K562 (cell line): Measurements from ENCODE around the gene ZCCHC3. TPM values are rescaled to one million over a fixed set of nuclear protein-coding genes. Genes with fewer than 3 reads are reported as not detected.
A peak's percentile ranks its signal among the peaks of the same experiment; 100 is the strongest.

Experiments
- COPS2 ChIP-seq: fragments of 450-650 bp; conservative IDR thresholded peaks from 2 replicates; pipeline ENCODE4 v1.6.1; 2016; ENCODE audit warnings: mild to moderate bottlenecking, moderate library complexity
- CREM ChIP-seq: IDR thresholded peaks from 2 replicates; pipeline ENCODE4 v1.6.1; 2014; ENCODE audit warnings: antibody characterized with exemption, low read depth
- DMBX1 ChIP-seq: fragments of 250-450 bp; sonication (Bioruptor Pico); IDR thresholded peaks from 2 replicates; pipeline ENCODE4 v1.8.0; 2022; ENCODE audit warnings: inconsistent platforms, mild to moderate bottlenecking, moderate library complexity, borderline replicate concordance
- EGR1 ChIP-seq: fragments of 450-650 bp; conservative IDR thresholded peaks from 2 replicates; pipeline ENCODE4 v1.6.1; 2017; ENCODE audit warnings: mild to moderate bottlenecking
- GATA2 ChIP-seq: sonication (generic); formaldehyde crosslinking; IDR thresholded peaks from 2 replicates; pipeline ENCODE4 v1.4.0; 2020; ENCODE audit warnings: mild to moderate bottlenecking, missing genetic modification reagents
- HDAC8 ChIP-seq: fragments of 450-650 bp; IDR thresholded peaks from 2 replicates; pipeline ENCODE4 v1.6.1; 2016; ENCODE audit warnings: mild to moderate bottlenecking, missing genetic modification characterization, moderate library complexity, missing compliant biosample characterization
- MCM2 ChIP-seq: fragments of 450-650 bp; IDR thresholded peaks from 2 replicates; pipeline ENCODE4 v1.6.1; 2017; ENCODE audit warnings: low read depth, mild to moderate bottlenecking
- PHB2 ChIP-seq: fragments of 450-650 bp; IDR thresholded peaks from 2 replicates; pipeline ENCODE4 v1.6.1; 2017; ENCODE audit warnings: low read depth
- PML ChIP-seq: IDR thresholded peaks from 2 replicates; pipeline ENCODE4 v1.6.1; 2012; ENCODE audit warnings: low read length, inconsistent platforms
- RBM22 ChIP-seq: fragments of 200-400 bp; formaldehyde crosslinking; IDR thresholded peaks from 2 replicates; pipeline ENCODE4 v1.6.1; 2018; ENCODE audit warnings: low read length, low read depth; ENCODE audit not compliant: poor library complexity, severe bottlenecking
- RBM34 ChIP-seq: fragments of 200-400 bp; formaldehyde crosslinking; IDR thresholded peaks from 2 replicates; pipeline ENCODE4 v1.6.1; 2018; ENCODE audit warnings: low read length, borderline replicate concordance; ENCODE audit not compliant: insufficient read depth
- TBP ChIP-seq: optimal IDR thresholded peaks from 2 replicates; pipeline ENCODE3; 2011; ENCODE audit warnings: low read depth, low read length, improper control_type of control experiment
- ZKSCAN3 ChIP-seq: fragments of 250-450 bp; sonication (Bioruptor Pico); IDR thresholded peaks from 2 replicates; pipeline ENCODE4 v1.4.0; 2020
- ZNF431 ChIP-seq: sonication (generic); formaldehyde crosslinking; IDR thresholded peaks from 2 replicates; pipeline ENCODE4 v1.8.0; 2022; ENCODE audit warnings: mild to moderate bottlenecking, missing genetic modification reagents
- polyA plus RNA-seq, 8 experiments: library from polyadenylated mRNA; depleted of rRNA in 4 of 8; stranded (reverse) in 5 of 8; unstranded in 3 of 8; fragments of >200 nt; fragmentation: Nextera tagmentation in 2 of 8; fragmentation: Illumina TruSeq in 1 of 8; extraction: Ambion mirVana in 2 of 8; extraction: Trizol in 1 of 8; gene quantifications; 2 replicates each; pipeline versions ENCODE4 v1.2.1 to v1.2.3, GENCODE V29; 2011 to 2014; ENCODE audit warnings: inconsistent platforms in 1 of 8, missing spikeins in 1 of 8
- total RNA-seq, 7 experiments: library from RNA; depleted of rRNA in 6 of 7; stranded (reverse); fragments of >200 nt in 6 of 7; fragmentation: Illumina TruSeq in 2 of 7; extraction: Trizol in 2 of 7; gene quantifications; 2 replicates each; pipeline versions ENCODE4 v1.2.1 to v1.2.3, GENCODE V29; 2011 to 2021; ENCODE audit warnings: low replicate concordance in 1 of 7
- TF ChIP-seq, protein P1 (sequence below), 2 experiments: fragments of 450-650 bp; conservative IDR thresholded peaks; 2 replicates each; pipeline ENCODE4 v1.6.1; 2017; ENCODE audit warnings: mild to moderate bottlenecking in 2 of 2, moderate library complexity in 2 of 2
- TF ChIP-seq, protein P2 (sequence below): fragments of 450-650 bp; formaldehyde crosslinking; IDR thresholded peaks from 2 replicates; pipeline ENCODE4 v1.4.0; 2022; ENCODE audit warnings: missing genetic modification characterization
- TF ChIP-seq, protein P3 (sequence below), 2 experiments: fragments of 450-650 bp; IDR thresholded peaks; 2 replicates each; pipeline ENCODE4 v1.6.1; 2016; ENCODE audit warnings: mild to moderate bottlenecking in 2 of 2, borderline replicate concordance in 1 of 2, low read depth in 1 of 2, moderate library complexity in 1 of 2

ZCCHC3 gene
- total and polyA plus RNA-seq, 9 of the 15 experiments (the other 6 are each of a cell fraction or from before 2014, with no cell fraction given): 2.8 to 23.3 (median 16.5) TPM

DNA sequence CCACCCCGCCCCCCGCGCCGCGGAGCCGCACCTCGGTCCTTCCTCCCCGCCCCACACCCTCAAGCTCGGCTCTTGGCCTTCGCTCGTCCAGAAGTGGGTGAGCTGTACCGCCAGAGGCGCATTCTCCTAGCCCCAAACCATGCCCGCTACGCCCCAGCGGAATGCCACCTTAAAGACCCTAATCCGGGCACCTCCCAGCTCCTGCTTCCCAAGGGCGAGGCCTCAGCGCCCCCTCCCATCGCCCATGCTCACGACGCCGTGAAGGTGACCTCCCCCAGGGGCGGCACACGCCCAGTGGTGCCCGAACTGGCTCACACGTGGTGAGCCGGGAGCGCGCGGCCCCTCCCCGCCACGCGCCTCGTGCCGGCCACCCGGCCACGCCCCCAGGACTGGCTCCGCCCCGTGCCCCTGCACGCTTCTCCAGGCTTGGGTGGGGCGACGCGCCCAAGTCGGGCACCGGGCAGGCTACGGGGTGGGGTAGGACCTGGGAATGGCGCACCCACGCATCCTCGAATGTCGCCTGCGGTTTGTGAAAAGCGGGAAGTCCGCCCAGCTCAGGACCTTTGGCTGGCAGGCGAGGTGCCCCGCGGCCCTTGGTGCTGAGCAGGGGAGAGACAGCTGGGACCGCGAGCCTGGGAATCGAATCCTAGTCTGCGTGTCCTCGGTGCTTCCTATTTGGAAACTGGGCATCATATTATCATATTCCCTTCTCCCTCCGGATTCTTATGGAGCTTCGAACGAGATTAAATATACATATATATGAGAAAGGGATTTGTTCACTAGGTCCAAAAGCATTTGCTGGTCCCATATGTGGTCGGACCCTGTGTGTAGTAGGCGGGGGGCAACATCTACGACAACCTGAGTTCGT is 27.0 kb downstream of the ZCCHC3 start (continued):
- TF ChIP-seq, protein P1, sequence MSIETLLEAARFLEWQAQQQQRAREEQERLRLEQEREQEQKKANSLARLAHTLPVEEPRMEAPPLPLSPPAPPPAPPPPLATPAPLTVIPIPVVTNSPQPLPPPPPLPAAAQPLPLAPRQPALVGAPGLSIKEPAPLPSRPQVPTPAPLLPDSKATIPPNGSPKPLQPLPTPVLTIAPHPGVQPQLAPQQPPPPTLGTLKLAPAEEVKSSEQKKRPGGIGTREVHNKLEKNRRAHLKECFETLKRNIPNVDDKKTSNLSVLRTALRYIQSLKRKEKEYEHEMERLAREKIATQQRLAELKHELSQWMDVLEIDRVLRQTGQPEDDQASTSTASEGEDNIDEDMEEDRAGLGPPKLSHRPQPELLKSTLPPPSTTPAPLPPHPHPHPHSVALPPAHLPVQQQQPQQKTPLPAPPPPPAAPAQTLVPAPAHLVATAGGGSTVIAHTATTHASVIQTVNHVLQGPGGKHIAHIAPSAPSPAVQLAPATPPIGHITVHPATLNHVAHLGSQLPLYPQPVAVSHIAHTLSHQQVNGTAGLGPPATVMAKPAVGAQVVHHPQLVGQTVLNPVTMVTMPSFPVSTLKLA (conservative IDR thresholded peaks at IDR 0.05): peak; percentile 99
- TF ChIP-seq TBP (peak; percentile 47), RBM22 (no peak), COPS2 (no peak), EGR1 (0 out of 2 replicates have a peak, but pooled peaks have one; percentile 24), GATA2 (CRISPR knock-in tag) (no peak), CREM (peak; percentile 54; the same call in 1 of the 2 replicates), DMBX1 (no peak), PHB2 (no peak), RBM34 (0 out of 2 replicates have a peak, but pooled peaks have one; percentile 42), ZNF431 (CRISPR knock-in tag) (peak; percentile 91), PML (no peak), MCM2 (no peak), HDAC8 (no peak), ZKSCAN3 (CRISPR knock-in tag) (no peak)
- TF ChIP-seq, protein P2, sequence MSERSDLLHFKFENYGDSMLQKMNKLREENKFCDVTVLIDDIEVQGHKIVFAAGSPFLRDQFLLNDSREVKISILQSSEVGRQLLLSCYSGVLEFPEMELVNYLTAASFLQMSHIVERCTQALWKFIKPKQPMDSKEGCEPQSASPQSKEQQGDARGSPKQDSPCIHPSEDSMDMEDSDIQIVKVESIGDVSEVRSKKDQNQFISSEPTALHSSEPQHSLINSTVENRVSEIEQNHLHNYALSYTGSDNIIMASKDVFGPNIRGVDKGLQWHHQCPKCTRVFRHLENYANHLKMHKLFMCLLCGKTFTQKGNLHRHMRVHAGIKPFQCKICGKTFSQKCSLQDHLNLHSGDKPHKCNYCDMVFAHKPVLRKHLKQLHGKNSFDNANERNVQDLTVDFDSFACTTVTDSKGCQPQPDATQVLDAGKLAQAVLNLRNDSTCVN (CRISPR knock-in tag): no peak
- TF ChIP-seq, protein P3, sequence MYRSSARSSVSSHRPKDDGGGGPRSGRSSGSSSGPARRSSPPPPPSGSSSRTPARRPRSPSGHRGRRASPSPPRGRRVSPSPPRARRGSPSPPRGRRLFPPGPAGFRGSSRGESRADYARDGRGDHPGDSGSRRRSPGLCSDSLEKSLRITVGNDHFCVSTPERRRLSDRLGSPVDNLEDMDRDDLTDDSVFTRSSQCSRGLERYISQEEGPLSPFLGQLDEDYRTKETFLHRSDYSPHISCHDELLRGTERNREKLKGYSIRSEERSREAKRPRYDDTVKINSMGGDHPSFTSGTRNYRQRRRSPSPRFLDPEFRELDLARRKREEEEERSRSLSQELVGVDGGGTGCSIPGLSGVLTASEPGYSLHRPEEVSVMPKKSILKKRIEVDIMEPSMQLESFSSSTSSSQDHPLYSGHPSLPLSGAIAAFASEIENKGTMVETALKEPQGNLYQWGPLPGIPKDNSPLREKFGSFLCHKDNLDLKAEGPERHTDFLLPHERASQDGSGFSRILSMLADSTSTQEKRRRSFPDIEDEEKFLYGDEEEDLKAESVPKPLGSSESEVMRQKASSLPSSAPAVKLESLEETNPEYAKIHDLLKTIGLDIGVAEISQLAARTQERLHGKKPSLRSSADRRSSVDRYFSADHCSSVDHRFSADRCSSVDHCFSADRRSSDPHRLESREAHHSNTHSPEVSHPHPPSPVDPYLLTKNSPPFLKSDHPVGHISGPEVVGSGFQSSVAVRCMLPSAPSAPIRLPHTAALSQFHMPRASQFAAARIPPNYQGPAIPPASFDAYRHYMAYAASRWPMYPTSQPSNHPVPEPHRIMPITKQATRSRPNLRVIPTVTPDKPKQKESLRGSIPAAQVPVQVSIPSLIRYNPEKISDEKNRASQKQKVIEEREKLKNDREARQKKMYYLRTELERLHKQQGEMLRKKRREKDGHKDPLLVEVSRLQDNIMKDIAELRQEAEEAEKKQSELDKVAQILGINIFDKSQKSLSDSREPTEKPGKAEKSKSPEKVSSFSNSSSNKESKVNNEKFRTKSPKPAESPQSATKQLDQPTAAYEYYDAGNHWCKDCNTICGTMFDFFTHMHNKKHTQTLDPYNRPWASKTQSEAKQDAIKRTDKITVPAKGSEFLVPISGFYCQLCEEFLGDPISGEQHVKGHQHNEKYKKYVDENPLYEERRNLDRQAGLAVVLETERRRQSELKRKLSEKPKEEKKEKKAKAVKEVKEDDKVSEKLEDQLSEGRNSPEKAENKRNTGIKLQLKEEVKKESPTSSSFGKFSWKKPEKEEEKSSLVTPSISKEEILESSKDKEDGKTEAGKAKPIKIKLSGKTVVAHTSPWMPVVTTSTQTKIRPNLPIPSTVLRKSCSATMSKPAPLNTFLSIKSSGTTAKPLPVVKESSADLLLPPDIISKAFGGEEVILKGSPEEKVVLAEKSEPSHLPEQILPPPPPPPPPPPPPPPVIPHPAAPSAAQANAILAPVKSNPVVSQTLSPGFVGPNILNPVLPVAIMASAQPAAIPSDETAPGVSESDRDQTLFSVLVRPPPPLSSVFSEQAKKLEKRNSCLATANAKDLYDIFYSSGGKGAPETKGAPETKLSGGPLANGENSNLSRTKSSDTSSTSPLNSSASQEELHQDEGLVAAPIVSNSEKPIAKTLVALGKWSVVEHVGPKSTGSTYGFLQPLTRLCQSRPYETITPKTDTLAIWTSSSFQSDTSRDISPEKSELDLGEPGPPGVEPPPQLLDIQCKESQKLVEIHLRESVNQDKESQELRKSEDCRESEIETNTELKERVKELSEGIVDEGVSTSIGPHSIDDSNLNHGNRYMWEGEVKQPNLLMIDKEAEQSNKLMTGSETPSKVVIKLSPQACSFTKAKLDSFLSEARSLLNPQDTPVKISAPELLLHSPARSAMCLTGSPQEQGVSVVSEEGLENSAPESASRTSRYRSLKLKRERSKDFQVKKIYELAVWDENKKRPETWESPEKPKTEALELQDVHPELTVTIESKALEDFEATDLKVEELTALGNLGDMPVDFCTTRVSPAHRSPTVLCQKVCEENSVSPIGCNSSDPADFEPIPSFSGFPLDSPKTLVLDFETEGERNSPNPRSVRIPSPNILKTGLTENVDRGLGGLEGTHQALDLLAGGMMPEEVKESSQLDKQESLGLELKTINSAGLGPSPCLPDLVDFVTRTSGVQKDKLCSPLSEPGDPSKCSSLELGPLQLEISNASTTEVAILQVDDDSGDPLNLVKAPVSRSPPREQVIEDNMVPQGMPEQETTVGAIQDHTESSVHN (IDR thresholded peaks at IDR 0.05; ENCODE audit: borderline replicate concordance in 1 of 2, low read depth in 1 of 2): no peak
